ENCODE measurements around the gene SMC3. TPM values are rescaled to one million over a fixed set of nuclear protein-coding genes. Genes with fewer than 3 reads are reported as not detected.

Gene SMC3
- total RNA-seq, 1 experiment from 2014 or later, result 64.3 TPM

DNA sequence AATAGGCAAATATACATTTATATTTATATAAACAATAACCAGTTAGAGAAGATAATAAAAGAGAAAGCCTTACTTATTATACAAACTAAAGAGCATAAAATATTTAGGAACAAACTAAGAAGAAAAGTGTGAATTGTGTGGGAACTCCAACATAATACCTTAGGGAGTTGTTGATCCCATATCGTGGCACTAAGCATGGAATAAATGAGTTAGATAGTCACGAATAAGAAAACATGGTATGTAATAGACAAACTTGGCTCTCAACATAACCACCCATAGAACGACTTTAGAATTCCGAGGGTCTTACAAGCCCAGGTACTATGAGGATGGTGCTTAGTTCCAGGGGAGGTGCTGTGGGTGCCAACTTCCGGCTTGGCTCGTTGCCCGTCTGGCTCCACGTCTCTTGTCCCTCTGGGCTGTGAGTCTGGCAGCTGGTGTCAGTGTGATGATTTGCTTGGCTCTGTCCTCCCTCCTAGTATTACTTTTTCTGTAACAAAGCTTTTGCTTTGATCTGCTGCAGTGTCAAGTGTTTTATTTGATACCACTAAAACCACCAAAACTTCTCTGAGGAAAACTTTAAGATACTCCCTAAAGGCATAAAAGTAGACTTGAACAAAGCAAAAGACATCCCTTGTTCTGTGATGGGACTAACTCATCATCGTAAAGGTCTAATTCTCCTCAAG is 67.2 kb downstream of the SMC3 start:
- H3K4me3 ChIP-seq (replicated peaks in 1 of 2; ENCODE audit: low read depth in 1 of 2, low read length in 2 of 2), result no peak overlapping the region
- no peaks in the 10 kb centered on the region for H3K79me2 ChIP-seq (ENCODE audit: insufficient read depth, low read length)
- H3K27me3 ChIP-seq (ENCODE audit: insufficient read depth, low read length), result no peaks in the 10 kb centered on the region
- ChIA-PET CTCF (no interaction called here), RAD21 (ENCODE audit: low non-redundant PET in 1 of 2, low total read pairs in 2 of 2, uncharacterized antibody in 2 of 2, unreplicated experiment in 2 of 2) (no interaction called here), POLR2A (no interaction called here)
- no peaks in the 10 kb centered on the region for H3K9me3 ChIP-seq (ENCODE audit: control insufficient read depth in 1 of 2, insufficient read depth in 1 of 2, low read depth in 1 of 2, low read length in 2 of 2)
- peaks cover 3 to 23% of the 10 kb centered on the region in 2 experiments; a peak in 3 of 4 replicates for H3K4me1 ChIP-seq (ENCODE audit: control insufficient read depth in 1 of 2, insufficient read depth in 2 of 2, low read length in 2 of 2)
- H3K9me2 ChIP-seq (ENCODE audit: insufficient read depth), result no peaks in the 10 kb centered on the region
- H3K4me2 ChIP-seq (ENCODE audit: low read length), result no peak overlapping the region
- H2AFZ ChIP-seq (ENCODE audit: low read depth, low read length, poor library complexity, severe bottlenecking), result peak overlapping the region; percentile 86
- no peaks in the 10 kb centered on the region for H4K20me1 ChIP-seq (ENCODE audit: insufficient read depth)
- TF ChIP-seq SIN3A (IDR thresholded peaks at IDR 0.05; ENCODE audit: low read depth) (no peak), YY1 (IDR thresholded peaks at IDR 0.05; ENCODE audit: extremely low read depth, insufficient replicate concordance, low read depth, low read length) (no peak), EZH2 (IDR thresholded peaks at IDR 0.05) (no peak), EGR1 (IDR thresholded peaks at IDR 0.05; ENCODE audit: low read depth) (no peak), CBX3 (IDR thresholded peaks at IDR 0.05; ENCODE audit: low read depth) (no peak), ZFX (IDR thresholded peaks at IDR 0.05) (no peak), CEBPB (IDR thresholded peaks at IDR 0.05; ENCODE audit: low read depth) (no peak), RAD21 (IDR thresholded peaks at IDR 0.05; ENCODE audit: low read depth) (no peak), FOSL1 (IDR thresholded peaks at IDR 0.05; ENCODE audit: low read depth) (no peak), POLR2AphosphoS5 (IDR thresholded peaks at IDR 0.05; ENCODE audit: low read depth, low read length) (no peak), SRF (IDR thresholded peaks at IDR 0.05; ENCODE audit: low read depth) (no peak), ZNF274 (IDR thresholded peaks at IDR 0.05; ENCODE audit: low read depth, low read length) (no peak)
- TF ChIP-seq, protein P1, sequence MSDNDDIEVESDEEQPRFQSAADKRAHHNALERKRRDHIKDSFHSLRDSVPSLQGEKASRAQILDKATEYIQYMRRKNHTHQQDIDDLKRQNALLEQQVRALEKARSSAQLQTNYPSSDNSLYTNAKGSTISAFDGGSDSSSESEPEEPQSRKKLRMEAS (IDR thresholded peaks at IDR 0.05), result no peak
- TF ChIP-seq, protein P2, sequence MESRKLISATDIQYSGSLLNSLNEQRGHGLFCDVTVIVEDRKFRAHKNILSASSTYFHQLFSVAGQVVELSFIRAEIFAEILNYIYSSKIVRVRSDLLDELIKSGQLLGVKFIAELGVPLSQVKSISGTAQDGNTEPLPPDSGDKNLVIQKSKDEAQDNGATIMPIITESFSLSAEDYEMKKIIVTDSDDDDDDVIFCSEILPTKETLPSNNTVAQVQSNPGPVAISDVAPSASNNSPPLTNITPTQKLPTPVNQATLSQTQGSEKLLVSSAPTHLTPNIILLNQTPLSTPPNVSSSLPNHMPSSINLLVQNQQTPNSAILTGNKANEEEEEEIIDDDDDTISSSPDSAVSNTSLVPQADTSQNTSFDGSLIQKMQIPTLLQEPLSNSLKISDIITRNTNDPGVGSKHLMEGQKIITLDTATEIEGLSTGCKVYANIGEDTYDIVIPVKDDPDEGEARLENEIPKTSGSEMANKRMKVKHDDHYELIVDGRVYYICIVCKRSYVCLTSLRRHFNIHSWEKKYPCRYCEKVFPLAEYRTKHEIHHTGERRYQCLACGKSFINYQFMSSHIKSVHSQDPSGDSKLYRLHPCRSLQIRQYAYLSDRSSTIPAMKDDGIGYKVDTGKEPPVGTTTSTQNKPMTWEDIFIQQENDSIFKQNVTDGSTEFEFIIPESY (IDR thresholded peaks at IDR 0.05; ENCODE audit: extremely low read depth, insufficient replicate concordance, low read length), result no peak
- TF ChIP-seq, protein P3, sequence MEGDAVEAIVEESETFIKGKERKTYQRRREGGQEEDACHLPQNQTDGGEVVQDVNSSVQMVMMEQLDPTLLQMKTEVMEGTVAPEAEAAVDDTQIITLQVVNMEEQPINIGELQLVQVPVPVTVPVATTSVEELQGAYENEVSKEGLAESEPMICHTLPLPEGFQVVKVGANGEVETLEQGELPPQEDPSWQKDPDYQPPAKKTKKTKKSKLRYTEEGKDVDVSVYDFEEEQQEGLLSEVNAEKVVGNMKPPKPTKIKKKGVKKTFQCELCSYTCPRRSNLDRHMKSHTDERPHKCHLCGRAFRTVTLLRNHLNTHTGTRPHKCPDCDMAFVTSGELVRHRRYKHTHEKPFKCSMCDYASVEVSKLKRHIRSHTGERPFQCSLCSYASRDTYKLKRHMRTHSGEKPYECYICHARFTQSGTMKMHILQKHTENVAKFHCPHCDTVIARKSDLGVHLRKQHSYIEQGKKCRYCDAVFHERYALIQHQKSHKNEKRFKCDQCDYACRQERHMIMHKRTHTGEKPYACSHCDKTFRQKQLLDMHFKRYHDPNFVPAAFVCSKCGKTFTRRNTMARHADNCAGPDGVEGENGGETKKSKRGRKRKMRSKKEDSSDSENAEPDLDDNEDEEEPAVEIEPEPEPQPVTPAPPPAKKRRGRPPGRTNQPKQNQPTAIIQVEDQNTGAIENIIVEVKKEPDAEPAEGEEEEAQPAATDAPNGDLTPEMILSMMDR (IDR thresholded peaks at IDR 0.05 in 2 of 3, conservative IDR thresholded peaks at IDR 0.05 in 1 of 3; ENCODE audit: borderline replicate concordance in 1 of 3, insufficient read depth in 1 of 3, low read depth in 2 of 3, low read length in 2 of 3), result no peak
- ATAC-seq (no peak), DNase-seq (ENCODE audit: low read depth, low spot score) (no peak)
- H3K27ac ChIP-seq (ENCODE audit: low read depth, low read length), result no peak overlapping the region
- no peak overlapping the region for H3K9ac ChIP-seq (ENCODE audit: low read length)
- intact Hi-C loops (cut with micrococcal nuclease), result no loop called here
- BruUV-seq (replicated peaks), result no TSS peak
- no peaks in the 10 kb centered on the region for H3K36me3 ChIP-seq (ENCODE audit: control insufficient read depth in 1 of 2, insufficient read depth in 2 of 2, low read length in 2 of 2)

Measured in HCT116 (cell line).